Measurements from ENCODE around the gene KCNQ2. TPM values are rescaled to one million over a fixed set of nuclear protein-coding genes. Genes with fewer than 3 reads are reported as not detected.

The KCNQ2 gene
- total RNA-seq, 1 experiment from 2014 or later: not detected

GRCh38 chr20:63428906-63429575 is 43.4 kb downstream of the KCNQ2 start:
- Histone ChIP-seq H3K9me2 (replicated peaks; ENCODE audit: insufficient read depth, low read length) (no peaks in the 10 kb centered on the region), H3K36me3 (ENCODE audit: insufficient read depth, low read length) (no peaks in the 10 kb centered on the region), H2AFZ (ENCODE audit: low read length) (no peak overlapping the region), H3K9me3 (ENCODE audit: low read length) (no peaks in the 10 kb centered on the region), H3K27ac (ENCODE audit: low read length) (no peak overlapping the region), H4K20me1 (ENCODE audit: insufficient read depth, low read depth, low read length) (no peaks in the 10 kb centered on the region), H3K4me1 (ENCODE audit: low read length) (no peaks in the 10 kb centered on the region), H3K79me2 (ENCODE audit: low read length) (no peaks in the 10 kb centered on the region), H3K4me2 (ENCODE audit: low read depth, low read length, poor library complexity, severe bottlenecking) (no peak overlapping the region), H3K27me3 (ENCODE audit: low read length) (no peaks in the 10 kb centered on the region), H3K4me3 (ENCODE audit: low read length) (no peak overlapping the region), H3K9ac (ENCODE audit: low read length) (no peak overlapping the region)
- no peak for DNase-seq

DNA sequence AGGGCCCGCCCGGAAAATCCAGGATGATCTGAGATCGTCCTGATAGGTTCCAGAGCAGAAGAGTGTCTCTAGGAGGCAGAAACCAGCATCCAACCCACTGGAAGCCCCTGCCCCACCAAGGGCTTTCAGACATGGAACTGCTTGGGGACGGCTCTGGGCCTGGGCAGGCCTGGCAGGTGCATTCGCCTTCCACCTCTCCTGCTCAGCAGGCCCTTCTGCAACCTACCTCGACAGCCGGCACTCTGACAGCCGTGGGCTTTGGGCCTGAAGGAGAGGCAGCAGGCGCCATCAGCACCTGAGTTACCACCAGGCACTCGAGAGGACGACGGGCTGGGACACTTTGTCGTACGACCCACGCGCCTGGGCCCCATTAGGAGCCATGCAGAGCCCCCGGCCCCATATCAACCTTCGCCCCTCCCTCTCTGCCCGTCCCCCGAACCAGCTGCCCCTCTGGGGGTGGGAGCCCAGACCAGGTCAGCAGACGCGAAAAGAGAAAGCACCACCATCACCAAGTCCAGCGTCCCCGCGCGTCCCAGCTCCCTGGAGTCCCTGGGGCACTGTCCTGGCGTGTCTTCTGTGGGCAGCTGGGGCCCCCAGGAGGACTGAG is 44.6 kb downstream of the KCNQ2 start:
- H3K4me3 ChIP-seq (ENCODE audit: low read length): no peak overlapping the region
- DNase-seq: no peak
- H3K27ac ChIP-seq (ENCODE audit: low read length): no peak overlapping the region
- no peaks in the 10 kb centered on the region for H4K20me1 ChIP-seq (ENCODE audit: insufficient read depth, low read depth, low read length)
- H3K9me3 ChIP-seq (ENCODE audit: low read length): no peaks in the 10 kb centered on the region
- no peaks in the 10 kb centered on the region for H3K36me3 ChIP-seq (ENCODE audit: insufficient read depth, low read length)
- H3K27me3 ChIP-seq (ENCODE audit: low read length): no peaks in the 10 kb centered on the region
- no peaks in the 10 kb centered on the region for H3K79me2 ChIP-seq (ENCODE audit: low read length)
- H3K4me2 ChIP-seq (ENCODE audit: low read depth, low read length, poor library complexity, severe bottlenecking): no peak overlapping the region
- H3K9ac ChIP-seq (ENCODE audit: low read length): no peak overlapping the region
- H3K9me2 ChIP-seq (replicated peaks; ENCODE audit: insufficient read depth, low read length): no peaks in the 10 kb centered on the region
- H3K4me1 ChIP-seq (ENCODE audit: low read length): no peaks in the 10 kb centered on the region
- no peak overlapping the region for H2AFZ ChIP-seq (ENCODE audit: low read length)

DNA sequence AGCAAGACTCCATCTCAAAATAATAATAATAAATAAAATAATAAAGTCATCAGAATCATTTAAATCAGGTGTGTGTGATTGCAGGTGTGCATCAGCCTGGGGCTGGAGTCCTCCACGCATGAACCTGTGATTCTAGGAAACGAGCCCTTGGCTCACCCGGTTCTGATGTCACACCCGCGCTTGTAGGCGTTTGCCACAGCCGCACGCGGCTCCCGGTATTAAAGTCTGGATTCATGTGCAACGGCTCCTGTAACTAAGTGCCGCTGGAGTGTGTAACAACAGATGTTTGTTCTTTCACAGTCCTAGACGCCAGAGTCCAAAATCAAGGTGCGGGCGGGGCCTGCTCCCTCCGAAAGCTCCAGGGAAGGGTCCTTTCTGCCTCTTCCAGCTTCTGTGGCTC is 45.2 kb downstream of the KCNQ2 start:
- Histone ChIP-seq H3K79me2 (ENCODE audit: low read length) (no peaks in the 10 kb centered on the region), H3K27ac (ENCODE audit: low read length) (no peak overlapping the region), H3K9me3 (ENCODE audit: low read length) (no peaks in the 10 kb centered on the region), H3K36me3 (ENCODE audit: insufficient read depth, low read length) (no peaks in the 10 kb centered on the region), H3K27me3 (ENCODE audit: low read length) (no peaks in the 10 kb centered on the region), H3K9ac (ENCODE audit: low read length) (no peak overlapping the region), H3K4me3 (ENCODE audit: low read length) (no peak overlapping the region), H4K20me1 (ENCODE audit: insufficient read depth, low read depth, low read length) (no peaks in the 10 kb centered on the region), H3K4me2 (ENCODE audit: low read depth, low read length, poor library complexity, severe bottlenecking) (no peak overlapping the region), H3K4me1 (ENCODE audit: low read length) (no peaks in the 10 kb centered on the region), H3K9me2 (replicated peaks; ENCODE audit: insufficient read depth, low read length) (no peaks in the 10 kb centered on the region), H2AFZ (ENCODE audit: low read length) (no peak overlapping the region)
- DNase-seq: no peak

- Histone ChIP-seq H3K27me3 (ENCODE audit: low read length) (no peaks in the 10 kb centered on the region), H3K9ac (ENCODE audit: low read length) (no peak overlapping the region), H3K4me1 (ENCODE audit: low read length) (no peaks in the 10 kb centered on the region), H3K79me2 (ENCODE audit: low read length) (no peaks in the 10 kb centered on the region), H3K4me3 (ENCODE audit: low read length) (no peak overlapping the region), H3K4me2 (ENCODE audit: low read depth, low read length, poor library complexity, severe bottlenecking) (no peak overlapping the region), H3K9me3 (ENCODE audit: low read length) (no peaks in the 10 kb centered on the region), H3K36me3 (ENCODE audit: insufficient read depth, low read length) (no peaks in the 10 kb centered on the region), H2AFZ (ENCODE audit: low read length) (no peak overlapping the region), H3K9me2 (replicated peaks; ENCODE audit: insufficient read depth, low read length) (no peaks in the 10 kb centered on the region), H4K20me1 (ENCODE audit: insufficient read depth, low read depth, low read length) (no peaks in the 10 kb centered on the region), H3K27ac (ENCODE audit: low read length) (no peak overlapping the region)
- DNase-seq: no peak
Measured at GRCh38 chr20:63425846-63426485, 46.5 kb downstream of the KCNQ2 start.

- no peaks in the 10 kb centered on the region for H3K9me3 ChIP-seq (ENCODE audit: low read length)
Measured at GRCh38 chr20:63424613-63425012, 47.8 kb downstream of the KCNQ2 start.

GRCh38 chr20:63423751-63424150 is 48.7 kb downstream of the KCNQ2 start:
- H3K36me3 ChIP-seq (ENCODE audit: insufficient read depth, low read length): no peaks in the 10 kb centered on the region
- H3K27me3 ChIP-seq (ENCODE audit: low read length): no peaks in the 10 kb centered on the region
- H3K9me2 ChIP-seq (replicated peaks; ENCODE audit: insufficient read depth, low read length): no peaks in the 10 kb centered on the region
- no peak overlapping the region for H3K4me3 ChIP-seq (ENCODE audit: low read length)
- no peaks in the 10 kb centered on the region for H3K79me2 ChIP-seq (ENCODE audit: low read length)
- no peak overlapping the region for H3K9ac ChIP-seq (ENCODE audit: low read length)
- no peaks in the 10 kb centered on the region for H3K9me3 ChIP-seq (ENCODE audit: low read length)
- H3K4me1 ChIP-seq (ENCODE audit: low read length): no peaks in the 10 kb centered on the region
- no peak for DNase-seq
- H3K4me2 ChIP-seq (ENCODE audit: low read depth, low read length, poor library complexity, severe bottlenecking): no peak overlapping the region
- H3K27ac ChIP-seq (ENCODE audit: low read length): no peak overlapping the region
- no peaks in the 10 kb centered on the region for H4K20me1 ChIP-seq (ENCODE audit: insufficient read depth, low read depth, low read length)
- H2AFZ ChIP-seq (ENCODE audit: low read length): no peak overlapping the region

More at GRCh38 chr20:63424613-63425012, 47.8 kb downstream of the KCNQ2 start:
- Histone ChIP-seq H3K27me3 (ENCODE audit: low read length) (no peaks in the 10 kb centered on the region), H3K4me1 (ENCODE audit: low read length) (no peaks in the 10 kb centered on the region), H4K20me1 (ENCODE audit: insufficient read depth, low read depth, low read length) (no peaks in the 10 kb centered on the region), H3K9me2 (replicated peaks; ENCODE audit: insufficient read depth, low read length) (no peaks in the 10 kb centered on the region), H3K4me2 (ENCODE audit: low read depth, low read length, poor library complexity, severe bottlenecking) (no peak overlapping the region), H3K79me2 (ENCODE audit: low read length) (no peaks in the 10 kb centered on the region), H2AFZ (ENCODE audit: low read length) (no peak overlapping the region), H3K36me3 (ENCODE audit: insufficient read depth, low read length) (no peaks in the 10 kb centered on the region), H3K4me3 (ENCODE audit: low read length) (no peak overlapping the region), H3K9ac (ENCODE audit: low read length) (no peak overlapping the region), H3K27ac (ENCODE audit: low read length) (no peak overlapping the region)
- no peak for DNase-seq

GRCh38 chr20:63422653-63423052 is 49.8 kb downstream of the KCNQ2 start:
- H3K27ac ChIP-seq (ENCODE audit: low read length): no peak overlapping the region

DNA sequence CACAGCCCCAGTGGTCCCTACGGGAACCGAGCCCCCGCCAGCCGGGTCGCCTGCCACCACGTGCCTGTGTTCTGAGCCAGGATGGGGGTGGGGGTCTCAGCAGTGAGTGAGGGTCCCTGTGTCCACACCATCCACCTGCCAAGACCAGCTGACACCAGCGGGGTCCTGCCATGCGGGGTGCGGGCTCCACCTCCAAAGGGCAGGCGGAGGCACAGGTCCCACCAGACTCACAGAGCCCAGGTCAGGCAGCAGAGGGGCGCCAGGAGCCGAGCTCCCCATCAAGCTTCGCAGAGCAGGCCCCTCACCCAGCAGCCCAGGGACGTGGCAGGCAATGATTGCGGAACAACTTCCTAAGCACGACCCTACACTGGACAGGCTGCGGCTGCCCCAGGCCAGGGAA is 50.5 kb downstream of the KCNQ2 start:
- Histone ChIP-seq H3K4me3 (ENCODE audit: low read length) (no peak overlapping the region), H3K27ac (ENCODE audit: low read length) (no peak overlapping the region), H3K4me1 (ENCODE audit: low read length) (no peaks in the 10 kb centered on the region), H4K20me1 (ENCODE audit: insufficient read depth, low read depth, low read length) (no peaks in the 10 kb centered on the region), H3K9ac (ENCODE audit: low read length) (no peak overlapping the region), H3K9me3 (ENCODE audit: low read length) (no peaks in the 10 kb centered on the region), H3K9me2 (replicated peaks; ENCODE audit: insufficient read depth, low read length) (no peaks in the 10 kb centered on the region), H3K36me3 (ENCODE audit: insufficient read depth, low read length) (no peaks in the 10 kb centered on the region), H2AFZ (ENCODE audit: low read length) (no peak overlapping the region), H3K79me2 (ENCODE audit: low read length) (no peaks in the 10 kb centered on the region), H3K4me2 (ENCODE audit: low read depth, low read length, poor library complexity, severe bottlenecking) (no peak overlapping the region), H3K27me3 (ENCODE audit: low read length) (no peaks in the 10 kb centered on the region)
- no peak for DNase-seq

More at GRCh38 chr20:63422653-63423052, 49.8 kb downstream of the KCNQ2 start:
- DNase-seq: no peak
- no peak overlapping the region for H2AFZ ChIP-seq (ENCODE audit: low read length)
- H3K4me2 ChIP-seq (ENCODE audit: low read depth, low read length, poor library complexity, severe bottlenecking): no peak overlapping the region
- no peaks in the 10 kb centered on the region for H3K27me3 ChIP-seq (ENCODE audit: low read length)
- H3K4me3 ChIP-seq (ENCODE audit: low read length): no peak overlapping the region
- no peaks in the 10 kb centered on the region for H4K20me1 ChIP-seq (ENCODE audit: insufficient read depth, low read depth, low read length)
- no peaks in the 10 kb centered on the region for H3K36me3 ChIP-seq (ENCODE audit: insufficient read depth, low read length)
- H3K4me1 ChIP-seq (ENCODE audit: low read length): no peaks in the 10 kb centered on the region
- H3K9me3 ChIP-seq (ENCODE audit: low read length): no peaks in the 10 kb centered on the region
- H3K79me2 ChIP-seq (ENCODE audit: low read length): no peaks in the 10 kb centered on the region
- no peak overlapping the region for H3K9ac ChIP-seq (ENCODE audit: low read length)
- no peaks in the 10 kb centered on the region for H3K9me2 ChIP-seq (replicated peaks; ENCODE audit: insufficient read depth, low read length)

All from Karpas-422 (cell line).